A204.1 (cell line): Measurements from ENCODE around the gene DCLK1.
"Not testable (repeated sequence)": the region's sequence is repeated elsewhere in the genome, so short reads cannot be mapped to it uniquely, and the experiment has no call there.

ENCODE experiments used
- FAIRE-seq: peaks from 2 replicates; lab custom pipeline; 2012; peaks lifted over from hg19 to GRCh38; lab: Jason Lieb, UNC

Gene DCLK1

DNA sequence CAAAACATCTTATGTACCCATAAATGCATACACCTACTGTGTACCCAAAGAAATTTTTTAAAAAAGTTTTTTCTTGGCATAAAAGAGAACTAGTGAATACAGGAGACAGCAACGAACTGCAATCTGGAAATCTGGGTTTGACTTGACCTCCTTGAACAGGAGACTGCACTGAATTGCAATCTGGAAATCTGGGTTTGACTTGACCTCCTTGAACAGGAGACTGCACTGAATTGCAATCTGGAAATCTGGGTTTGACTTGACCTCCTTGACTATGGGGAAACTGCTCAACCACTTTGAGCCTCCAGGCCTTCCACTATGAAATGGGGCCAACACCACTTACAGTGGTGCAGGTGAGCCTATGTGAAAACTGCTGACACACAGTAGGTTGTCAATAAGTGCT lies 147.5 kb downstream of the DCLK1 start:
- not testable (repeated sequence) for FAIRE-seq

- no peak for FAIRE-seq
These were observed 148.0 kb downstream of the DCLK1 start for GRCh38 chr13:35983206-35983605.

GRCh38 chr13:35979361-35979951 lies 151.7 kb downstream of the DCLK1 start:
- no peak for FAIRE-seq

DNA sequence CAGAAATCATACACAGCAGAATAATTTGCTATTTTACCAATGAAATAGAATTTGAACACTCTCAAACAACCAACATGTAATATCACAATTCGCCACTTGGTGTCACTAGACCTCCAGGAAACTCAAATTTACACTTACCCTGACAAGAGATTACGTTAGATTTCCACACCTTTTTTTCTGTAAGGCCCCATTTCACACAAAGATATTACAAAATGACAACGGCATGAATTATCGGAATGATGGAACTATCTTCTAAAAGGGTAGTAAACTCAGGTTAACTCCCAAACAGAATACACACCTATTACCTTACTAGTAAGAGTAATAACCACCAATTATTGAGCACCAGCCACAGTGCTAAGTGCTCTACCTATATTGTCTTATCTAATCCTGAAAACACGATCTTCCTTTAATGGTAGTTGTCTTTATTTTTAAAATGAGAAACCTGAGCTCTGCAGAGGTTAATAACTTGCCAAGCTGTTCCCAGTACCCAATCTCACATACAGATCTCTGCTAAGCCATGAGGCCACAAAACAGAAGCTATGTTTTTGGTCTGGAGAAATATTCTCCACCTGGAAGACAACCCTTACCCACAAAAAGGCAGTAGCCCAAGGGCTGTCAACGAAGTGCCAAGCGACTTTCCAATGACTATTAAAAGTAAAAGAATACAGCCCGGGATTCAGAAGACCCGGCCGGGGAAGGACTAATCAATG lies 152.4 kb downstream of the DCLK1 start:
- peak; percentile 92 for FAIRE-seq

DNA sequence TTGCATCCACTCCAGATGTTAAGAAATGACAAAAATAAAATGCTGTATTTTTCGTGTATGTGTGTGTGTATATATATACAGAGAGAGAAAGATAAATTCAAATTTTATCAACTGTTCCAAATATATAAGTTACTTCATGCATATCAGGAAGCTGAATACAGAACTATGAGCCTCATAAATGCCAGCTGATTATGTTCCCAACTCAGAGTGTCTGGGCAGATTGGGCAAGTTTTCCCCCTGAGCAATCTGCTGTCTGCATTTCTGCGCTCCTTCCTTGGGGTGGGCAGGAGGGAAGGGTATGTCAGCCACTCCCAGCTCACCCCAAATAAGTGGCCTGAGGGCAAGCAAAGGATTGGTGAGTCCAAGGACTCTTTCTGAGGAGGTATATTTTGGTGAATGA lies 154.1 kb downstream of the DCLK1 start:
- no peak for FAIRE-seq

- no peak for FAIRE-seq
These were observed 155.1 kb downstream of the DCLK1 start for GRCh38 chr13:35976126-35976525.

DNA sequence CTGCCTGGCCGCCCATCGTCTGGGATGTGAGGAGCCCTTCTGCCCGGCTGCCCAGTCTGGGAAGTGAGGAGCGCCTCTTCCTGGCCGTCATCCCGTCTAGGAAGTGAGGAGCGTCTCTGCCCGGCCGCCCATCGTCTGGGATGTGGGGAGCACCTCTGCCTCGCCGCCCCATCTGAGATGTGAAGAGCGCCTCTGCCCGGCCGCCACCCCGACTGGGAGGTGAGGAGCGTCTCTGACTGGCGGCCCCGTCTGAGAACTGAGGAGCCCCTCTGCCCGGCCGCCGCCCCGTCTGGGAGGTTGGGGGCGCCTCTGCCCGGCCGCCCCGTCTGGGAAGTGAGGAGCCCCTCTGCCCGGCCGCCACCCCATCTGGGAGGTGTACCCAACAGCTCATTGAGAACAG lies 164.2 kb downstream of the DCLK1 start:
- not testable (repeated sequence) for FAIRE-seq

GRCh38 chr13:35966024-35966423 lies 165.2 kb downstream of the DCLK1 start:
- no peak for FAIRE-seq

DNA sequence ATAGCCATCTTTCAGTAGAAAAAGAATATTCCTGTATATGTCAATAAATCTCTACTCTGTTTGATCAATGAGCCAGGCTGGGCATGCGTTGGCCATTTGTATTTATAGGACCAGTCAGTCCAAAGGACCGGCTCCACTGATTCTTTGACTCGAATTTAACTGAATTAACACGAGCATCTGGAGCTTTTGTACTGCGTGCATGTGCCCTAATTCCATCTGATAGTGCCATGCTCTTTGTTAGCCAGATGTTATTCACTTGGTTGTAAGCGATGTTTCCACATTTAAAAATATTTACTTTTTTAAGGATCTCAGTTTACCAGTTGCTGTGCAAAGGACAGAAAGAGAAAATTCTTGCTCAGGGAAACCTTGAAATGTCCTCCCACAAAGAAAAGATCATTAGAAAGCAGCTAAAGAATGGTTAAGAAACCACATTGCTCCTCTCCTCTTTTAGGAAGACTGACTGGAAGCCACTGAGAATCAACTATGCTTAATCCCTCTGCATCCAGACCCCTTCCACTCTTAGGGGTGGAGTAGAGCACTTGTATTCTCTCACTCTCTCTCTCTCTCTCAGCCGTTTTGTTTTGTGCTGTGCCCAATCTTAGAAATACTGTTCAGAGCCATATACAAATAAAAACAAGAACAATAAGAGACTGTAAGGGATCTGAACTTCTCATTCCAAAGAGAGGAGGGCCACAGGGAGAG lies 165.8 kb downstream of the DCLK1 start:
- no peak for FAIRE-seq

DNA sequence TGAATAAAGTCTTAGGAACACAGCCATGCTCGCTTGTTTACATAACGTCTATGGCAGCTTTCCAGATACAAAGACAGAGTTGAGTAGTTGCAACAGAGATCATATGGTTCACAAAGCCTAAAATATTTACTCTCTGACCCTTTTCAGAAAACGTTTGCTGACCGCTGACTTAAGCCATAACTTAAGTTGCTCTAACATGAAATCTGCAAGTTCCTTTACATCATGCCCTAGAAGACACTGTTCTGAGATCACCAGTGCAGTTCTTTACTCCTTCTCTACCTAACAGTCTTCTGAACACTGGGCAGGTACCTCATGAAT lies 166.4 kb downstream of the DCLK1 start:
- no peak for FAIRE-seq

- no peak for FAIRE-seq
These were observed 166.9 kb downstream of the DCLK1 start for GRCh38 chr13:35964011-35964862.

DNA sequence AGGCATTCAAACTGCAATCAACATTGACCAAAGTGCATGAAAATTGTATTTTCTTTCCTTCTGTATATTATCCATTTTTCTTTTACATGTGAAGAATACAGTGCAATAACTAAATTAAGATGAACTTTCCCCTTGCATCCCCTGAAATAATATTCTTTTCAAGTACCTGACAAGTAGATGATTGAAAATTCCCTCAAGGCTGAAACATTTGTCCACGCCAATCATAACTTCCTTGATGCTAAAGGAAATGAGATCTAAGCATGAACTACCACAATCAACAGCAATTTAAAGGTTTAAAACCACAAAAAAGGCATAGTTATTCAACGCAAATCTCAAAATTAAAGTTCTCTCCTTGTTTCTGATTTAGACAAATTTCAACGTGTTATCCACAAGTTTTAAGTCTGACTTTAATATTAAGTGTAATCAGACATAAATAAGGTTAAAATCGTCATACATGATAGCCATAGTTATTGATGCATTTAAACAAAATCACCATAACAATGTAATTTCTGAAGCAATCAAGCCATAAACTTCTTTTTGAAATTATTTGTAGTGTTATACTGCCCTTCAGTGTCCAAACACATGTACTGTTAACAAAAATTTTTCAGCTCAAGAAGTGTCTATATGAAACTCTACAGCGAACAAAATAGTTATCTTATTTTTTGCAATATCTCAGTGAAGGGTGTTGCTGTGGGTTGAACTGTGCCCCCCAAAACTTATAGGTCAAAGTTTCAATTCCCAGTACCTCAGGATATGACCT lies 169.5 kb downstream of the DCLK1 start:
- FAIRE-seq, result peak; percentile 23

DNA sequence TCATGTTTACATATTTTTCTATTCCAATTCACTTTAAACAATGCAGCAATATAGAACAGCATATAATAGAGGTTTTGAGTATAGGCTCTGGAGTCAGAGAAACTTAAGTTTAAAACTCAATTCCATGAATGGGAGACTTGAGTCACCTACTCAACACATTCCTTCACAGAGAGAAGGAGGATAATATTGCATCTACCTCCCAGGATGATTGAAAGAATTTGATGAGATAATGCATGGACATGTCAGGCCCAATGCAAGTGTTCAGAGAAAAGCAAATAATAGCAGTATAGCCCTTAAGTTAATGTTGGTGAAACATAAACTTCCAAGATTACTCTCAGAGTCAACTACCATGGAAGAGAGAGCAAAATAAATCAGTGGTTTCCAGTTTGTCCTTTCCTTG lies 170.2 kb downstream of the DCLK1 start:
- FAIRE-seq, result no peak

DNA sequence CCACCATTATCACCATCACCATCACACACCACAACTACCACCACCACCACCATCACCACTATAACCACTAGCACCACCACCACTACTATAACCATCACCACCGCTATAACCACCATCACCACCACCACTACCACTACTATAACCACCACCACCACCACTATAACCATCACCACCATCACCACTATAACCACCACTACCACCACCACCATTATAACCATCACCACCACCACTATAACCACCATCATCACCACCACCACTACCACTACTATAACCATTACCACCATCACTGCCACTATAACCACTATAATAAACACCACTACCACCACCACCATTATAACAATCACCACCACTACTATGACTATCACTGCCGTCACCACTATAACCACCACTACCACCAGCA lies 173.2 kb downstream of the DCLK1 start:
- FAIRE-seq, result no peak

- FAIRE-seq, result no peak
These were observed 173.9 kb downstream of the DCLK1 start for GRCh38 chr13:35957241-35957731.

GRCh38 chr13:35956074-35956473 lies 175.1 kb downstream of the DCLK1 start:
- FAIRE-seq, result no peak

DNA sequence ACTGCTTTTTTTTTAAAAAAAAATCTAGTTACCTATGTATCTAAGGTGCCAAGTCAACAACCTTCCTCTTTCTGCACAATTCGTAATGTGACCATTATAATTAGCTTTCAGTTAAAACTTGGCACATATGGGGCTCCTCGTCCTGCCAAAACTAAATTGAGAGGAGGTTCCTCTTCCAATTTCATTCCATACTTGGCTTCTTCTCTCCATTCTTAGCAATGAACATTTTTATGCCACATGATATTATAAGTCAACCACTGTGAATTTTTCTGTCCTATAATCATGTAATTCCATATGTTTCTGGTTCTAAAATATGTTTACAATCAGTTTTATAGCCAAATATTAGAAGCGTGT lies 177.0 kb downstream of the DCLK1 start:
- no peak for FAIRE-seq

DNA sequence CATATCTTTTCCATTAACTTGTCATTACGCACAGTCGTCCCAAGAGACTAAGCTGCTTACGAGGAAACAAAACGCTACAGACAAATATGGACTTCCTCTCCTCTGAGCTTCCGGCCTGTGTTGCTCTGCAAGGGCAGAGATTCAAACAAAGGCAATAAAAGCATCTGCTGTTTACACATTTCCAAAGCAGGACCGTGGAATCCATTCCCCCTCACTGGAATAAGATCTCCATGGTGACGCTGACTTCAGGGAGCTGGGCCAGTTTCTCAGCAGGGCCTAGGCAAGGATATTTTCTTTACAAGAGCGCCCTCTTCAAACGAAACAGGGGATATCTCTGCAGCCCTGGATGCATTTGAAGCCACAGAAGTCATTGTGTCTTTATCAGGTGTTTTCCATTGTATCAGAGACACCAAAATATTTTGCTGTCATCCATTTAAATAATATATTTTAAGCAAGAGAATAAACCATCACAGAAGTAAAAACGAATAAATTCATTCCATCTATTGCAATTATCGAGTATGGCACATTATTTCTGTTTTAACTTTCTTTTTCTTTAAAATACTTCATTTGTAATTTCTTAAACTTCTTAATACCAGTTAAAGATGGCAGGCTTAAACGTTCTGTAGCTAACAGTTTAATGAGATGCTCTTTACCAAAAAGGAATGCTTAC lies 177.5 kb downstream of the DCLK1 start:
- no peak for FAIRE-seq

DNA sequence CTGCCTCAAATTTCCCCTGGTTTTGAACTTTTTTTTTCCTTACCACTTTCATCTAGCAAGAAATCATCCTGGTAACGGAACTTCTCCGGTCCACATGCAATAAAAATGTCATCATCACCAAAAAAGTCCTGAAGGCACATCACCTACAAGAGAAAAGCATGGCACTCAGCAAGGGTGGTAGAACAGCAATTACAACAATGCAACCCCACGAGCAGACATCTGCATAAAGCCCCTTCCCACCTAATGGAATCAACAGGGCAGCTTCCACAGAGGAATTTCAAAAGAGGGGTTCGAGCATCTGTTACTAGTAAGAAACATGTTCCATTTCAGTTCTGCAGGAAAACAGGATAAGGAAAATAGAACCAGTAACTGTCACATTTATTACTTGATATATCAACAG lies 183.9 kb downstream of the DCLK1 start:
- FAIRE-seq, result no peak

- FAIRE-seq, result no peak
These were observed 185.8 kb downstream of the DCLK1 start for GRCh38 chr13:35945368-35945767.

- no peak for FAIRE-seq
These were observed 189.8 kb downstream of the DCLK1 start for GRCh38 chr13:35941374-35941773.
